Astrocyte of the hippocampus (primary cell): ENCODE results near the gene NFATC1.

Experiments
- DNase-seq: peaks from one replicate; pipeline ENCODE4 v3.0.0; 2011; ENCODE audit warnings: low read depth, low spot score

Gene NFATC1

GRCh38 chr18:79532313-79533007 lies 136.7 kb downstream of the NFATC1 start:
- DNase-seq, result no peak

DNA sequence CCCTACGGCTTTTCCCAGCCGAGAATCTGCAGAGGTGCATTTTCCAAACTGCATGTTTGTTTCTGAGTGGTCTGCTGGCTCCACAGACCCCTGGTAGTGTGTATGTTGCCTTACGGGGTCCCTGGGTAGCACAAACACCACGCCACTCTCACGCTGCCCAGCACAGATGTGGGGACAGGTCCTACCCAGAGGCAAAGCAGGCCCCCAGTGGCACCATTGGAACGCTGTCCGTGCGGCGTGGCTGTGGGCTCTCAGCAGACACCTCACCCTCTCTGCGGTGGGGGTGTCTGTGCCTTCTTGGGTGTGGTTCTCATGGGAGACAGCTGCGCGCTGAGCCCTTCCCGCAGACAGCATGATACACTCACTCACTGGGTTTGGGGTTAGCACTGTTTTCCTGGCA lies 137.4 kb downstream of the NFATC1 start:
- DNase-seq, result no peak

DNA sequence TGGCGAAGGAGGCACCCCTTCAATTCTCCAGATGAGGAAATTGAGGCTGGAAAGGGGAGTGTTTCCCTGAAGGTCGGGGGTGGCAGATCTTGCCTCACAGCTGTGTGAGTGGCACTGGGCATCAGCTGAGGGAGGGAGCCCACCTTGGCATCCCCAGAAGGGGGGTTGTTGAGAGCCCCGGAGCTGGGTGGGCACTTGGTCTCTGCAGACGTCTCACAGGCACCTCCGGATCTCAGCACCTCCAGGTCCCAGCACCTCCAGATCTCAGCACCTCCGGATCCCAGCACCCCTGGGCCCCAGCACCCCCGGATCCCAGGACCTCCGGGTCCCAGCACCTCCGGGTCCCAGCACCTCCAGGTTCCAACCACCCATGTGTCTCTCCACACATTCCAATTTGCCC lies 137.9 kb downstream of the NFATC1 start:
- DNase-seq, result no peak

- no peak for DNase-seq
These were observed 138.6 kb downstream of the NFATC1 start for GRCh38 chr18:79534356-79534755.

DNA sequence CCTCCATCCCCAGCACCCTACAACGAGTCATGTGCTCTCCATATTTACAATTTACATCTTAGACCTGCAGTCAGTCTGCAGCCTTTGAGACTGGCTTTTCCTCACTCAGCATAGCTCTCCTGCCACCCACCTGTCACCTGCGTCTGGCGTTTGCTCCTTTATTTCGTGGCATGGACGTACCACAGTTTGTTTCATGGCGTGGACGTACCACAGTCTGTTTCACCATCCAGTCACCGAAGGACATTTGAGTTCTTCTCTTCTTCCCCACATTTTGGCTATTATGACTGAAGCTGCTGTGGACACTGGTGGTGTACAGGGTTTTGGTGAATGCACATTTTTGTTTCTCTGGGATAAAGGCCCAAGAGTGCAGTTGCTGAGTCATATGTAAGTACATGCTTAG lies 142.0 kb downstream of the NFATC1 start:
- no peak for DNase-seq

DNA sequence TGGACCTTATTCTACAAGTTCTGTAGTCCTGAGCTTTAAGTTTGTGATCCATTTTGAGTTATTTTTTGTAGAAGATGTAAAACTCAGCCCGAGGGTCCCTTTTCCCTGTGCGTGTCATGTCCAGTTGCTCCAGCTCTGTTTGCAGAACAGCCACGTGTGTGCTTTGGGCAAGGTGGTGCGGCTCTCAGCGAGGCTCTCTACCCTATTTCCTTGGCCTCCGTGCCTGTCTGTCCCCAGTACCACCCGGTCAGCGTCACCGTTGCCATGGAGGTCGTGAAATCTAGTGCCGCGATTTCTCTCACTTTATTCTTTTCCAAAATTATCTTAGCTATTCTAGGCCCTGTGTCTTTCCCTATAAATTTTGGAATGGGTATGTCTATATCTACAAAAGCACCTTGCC lies 142.9 kb downstream of the NFATC1 start:
- DNase-seq, result no peak

DNA sequence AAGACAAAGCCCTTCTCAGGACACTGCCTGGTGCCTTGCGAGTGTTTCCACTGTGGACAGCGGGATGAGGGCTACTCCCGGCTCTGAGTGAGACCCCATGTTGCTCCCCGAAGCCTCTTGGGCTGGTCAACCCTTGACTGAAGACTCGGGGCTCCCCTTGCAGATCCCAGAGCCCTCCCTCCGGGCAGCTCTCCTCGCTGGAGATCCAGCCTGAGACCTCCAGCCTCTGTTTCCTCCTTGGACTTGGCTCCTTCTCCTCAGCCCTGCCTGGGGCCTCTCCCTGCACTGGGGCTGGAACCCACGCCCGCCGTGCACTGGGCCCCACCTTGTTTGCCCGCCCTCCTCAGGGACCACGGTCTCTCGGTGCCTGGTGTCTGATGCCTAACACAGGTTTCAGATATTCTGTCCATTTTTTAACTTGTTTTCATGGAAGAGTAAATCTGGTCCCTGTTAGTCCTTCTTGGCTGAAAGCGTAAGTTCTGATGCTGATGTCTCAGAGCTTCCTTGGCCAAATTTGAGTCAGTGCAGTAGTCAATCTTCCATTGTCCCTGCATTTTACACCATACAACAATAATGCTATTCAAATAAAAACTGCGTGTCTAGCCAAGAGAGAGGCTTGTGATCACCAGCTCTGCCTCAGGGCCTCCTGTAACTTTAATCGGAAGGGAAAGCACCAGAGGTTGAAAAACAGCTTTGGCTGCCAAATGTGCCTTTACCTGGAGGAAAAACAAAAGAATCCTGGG lies 144.6 kb downstream of the NFATC1 start:
- DNase-seq, result no peak

DNA sequence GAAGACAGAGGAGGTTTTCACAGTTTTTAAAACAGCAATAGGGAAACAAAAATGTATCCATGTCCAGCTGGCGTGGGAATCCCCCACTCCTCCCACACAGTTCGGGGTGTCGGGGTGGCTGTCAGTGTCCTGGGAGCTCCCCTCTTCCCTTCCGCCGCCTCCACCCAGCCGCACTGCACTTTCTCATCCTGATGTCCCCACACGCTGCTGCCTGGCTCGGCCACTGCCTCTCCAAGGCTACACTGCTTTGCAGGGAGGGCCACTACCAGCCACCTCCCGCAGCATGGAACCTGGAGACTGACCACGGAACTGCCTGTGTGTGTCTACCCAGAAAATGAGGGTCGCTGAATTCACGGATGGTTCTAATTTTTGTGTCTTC lies 145.2 kb downstream of the NFATC1 start:
- no peak for DNase-seq

GRCh38 chr18:79542213-79542612 lies 146.5 kb downstream of the NFATC1 start:
- DNase-seq, result no peak

DNA sequence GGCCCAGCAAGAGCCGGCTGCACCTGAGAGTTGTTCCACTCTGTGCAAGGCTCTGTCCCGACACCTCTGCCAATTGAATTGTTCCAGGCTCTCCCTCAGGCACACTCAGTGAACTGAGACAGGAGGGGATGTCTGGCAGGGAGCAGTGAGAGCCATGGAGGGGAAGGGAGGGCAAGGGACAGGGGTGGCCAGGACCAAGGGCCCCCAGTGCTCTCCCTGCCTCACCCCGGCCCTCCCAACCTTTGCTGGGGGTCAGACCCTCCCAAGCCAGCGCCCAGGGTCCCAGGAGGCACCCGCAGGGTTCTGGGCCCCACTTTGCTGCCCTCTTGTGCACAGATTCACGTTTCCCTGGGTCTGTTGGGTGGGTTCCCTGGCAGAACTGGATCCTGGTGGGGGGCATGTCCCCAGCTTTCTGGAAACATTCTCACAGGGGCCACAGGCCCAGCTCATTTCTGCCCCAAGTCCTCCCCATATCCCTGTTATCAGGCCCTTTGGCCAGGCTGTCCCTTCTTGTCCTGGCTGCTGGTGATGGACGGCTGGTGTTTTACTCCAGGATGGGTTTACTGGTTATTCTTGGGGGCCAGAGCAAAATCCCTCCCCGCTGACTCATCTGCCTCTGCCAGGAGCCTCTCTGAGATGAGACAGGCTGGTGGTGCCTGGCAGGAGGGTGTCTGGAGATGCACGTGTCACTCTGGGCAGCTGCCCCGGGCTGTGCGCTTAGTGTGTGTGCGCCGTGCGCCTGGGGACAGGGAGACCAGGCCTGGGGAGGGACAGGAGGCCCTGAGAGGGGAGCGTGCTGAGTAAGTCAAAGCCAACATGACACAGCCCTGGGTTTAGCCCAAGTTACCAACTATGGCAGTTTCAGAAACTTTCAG lies 147.4 kb downstream of the NFATC1 start:
- DNase-seq, result no peak

DNA sequence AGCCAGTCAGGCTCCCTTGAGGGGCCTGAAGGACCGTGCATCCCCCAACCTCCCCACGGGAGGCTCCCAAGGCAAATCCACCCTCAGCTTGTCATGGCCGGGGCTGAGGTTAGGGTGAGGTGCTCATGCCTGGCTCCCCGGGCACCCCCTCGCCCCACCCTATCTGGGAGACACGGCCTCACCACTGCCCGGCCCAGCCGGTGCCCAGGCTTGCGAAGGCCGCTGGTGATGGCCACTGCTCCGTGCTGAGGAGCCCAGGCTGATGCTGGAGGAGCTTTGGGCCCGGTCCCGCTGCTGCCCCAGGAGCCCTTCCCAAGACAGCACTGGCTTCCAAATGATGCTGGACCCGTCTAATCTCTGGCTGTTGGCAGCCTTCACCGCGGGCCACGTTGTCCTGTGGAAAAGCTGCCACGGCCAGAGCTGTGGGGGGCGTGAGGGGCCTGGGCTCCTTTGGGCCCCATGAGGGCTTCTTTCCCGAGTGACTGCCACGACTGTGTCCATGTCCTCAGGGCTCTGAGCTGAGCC lies 148.2 kb downstream of the NFATC1 start:
- DNase-seq, result no peak

DNA sequence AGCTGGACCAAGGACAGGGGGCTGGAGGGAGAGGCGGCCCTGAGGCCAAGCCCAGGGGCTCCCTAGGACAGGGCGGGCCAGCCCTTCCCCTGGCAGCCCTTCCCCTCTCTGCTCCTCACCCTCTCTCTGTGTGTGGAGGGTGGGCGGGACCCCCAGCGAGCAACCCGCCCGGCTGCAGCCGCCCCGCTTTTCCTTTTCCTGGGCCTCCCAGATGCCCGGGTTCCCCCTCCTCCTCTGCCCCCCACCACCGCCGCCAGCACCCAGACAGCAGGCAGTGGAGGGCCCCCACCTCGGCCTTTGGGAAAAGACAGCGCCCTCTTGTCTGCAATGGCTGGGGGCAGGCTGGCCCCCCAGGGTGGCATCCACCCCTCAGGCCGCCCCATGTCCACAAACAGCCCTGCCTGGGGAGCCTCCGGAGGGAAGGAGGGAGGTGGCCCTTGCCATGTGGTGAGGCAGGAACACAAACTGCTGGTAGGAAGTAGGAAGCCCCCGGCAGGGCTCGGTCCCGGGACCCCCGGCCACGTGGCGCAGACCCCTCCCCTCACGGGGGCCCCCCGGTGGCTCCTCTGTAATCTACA lies 148.7 kb downstream of the NFATC1 start:
- DNase-seq, result no peak

DNA sequence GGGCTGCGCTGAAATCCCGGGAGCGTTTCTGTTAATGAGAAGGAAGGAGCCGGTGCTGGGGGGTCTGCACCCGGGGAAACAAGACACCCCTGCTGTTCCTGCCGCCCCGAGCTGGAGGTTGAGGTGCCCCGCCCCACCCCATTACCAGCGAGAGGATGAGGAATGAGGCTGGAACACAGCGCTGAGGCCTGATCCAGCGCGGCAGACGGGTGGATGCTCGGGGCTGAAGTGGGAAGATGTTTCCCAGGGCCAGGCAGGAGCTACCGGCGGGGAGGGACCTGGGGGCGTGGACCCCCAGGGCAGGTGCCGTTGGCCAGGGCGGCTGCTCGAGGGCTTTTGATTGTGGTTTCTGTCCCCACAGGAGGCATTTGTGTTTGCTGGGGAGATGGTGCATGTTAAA lies 149.5 kb downstream of the NFATC1 start:
- no peak for DNase-seq

DNA sequence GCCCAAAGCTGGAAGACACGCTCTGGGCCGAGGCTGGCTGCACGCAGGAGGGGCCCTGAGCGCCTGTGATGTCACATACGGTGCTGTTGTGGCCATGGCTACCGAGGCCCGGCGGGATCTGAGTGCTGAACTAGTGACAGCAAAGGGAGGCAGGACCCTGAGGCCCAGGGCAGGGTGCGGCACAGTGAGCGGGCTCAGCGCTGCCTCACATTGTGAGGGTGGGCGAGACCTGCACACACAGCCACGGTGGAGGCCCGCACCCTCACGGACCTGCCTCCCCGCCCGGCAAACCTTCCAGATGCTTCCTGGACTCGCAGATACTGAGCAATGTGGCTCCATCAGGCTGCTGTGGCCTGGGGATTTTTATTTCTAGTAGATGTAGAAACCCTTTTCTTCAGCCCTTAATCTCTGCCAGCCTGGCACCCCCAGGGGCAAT lies 150.0 kb downstream of the NFATC1 start:
- DNase-seq, result no peak

GRCh38 chr18:79546781-79547272 lies 151.1 kb downstream of the NFATC1 start:
- DNase-seq, result peak; percentile 50

DNA sequence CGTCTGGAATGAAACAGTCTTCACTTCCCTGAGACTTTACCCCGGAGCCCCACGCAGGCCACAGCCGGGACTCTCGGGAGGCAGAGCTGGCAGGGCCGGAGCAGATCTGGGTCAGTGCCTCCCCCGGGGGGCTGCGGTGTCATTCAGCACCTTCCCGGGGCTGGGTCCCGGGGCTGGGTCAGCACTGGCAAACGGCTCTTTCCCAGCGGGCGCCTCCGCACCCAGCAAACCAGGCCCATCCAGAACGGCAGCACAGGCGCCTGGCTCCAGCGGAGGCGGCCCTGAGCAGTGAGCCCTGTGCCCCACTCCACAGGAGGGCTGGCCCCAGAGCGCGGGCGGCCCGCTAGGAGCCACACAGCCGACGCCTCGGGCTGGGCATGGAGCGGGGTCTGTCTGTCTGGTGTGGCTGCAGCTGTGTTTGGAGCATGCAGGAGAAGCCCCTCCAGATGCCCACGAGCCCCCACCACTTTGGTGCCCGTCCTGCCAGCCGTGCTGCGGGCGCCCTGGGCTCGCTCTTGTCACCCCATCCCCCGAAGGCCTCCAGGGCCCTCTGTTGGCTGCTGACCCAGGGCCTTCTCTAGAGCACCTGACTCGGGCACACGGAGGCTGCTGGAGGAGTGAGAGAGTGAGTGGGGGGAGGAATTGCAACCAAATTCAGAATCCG lies 151.8 kb downstream of the NFATC1 start:
- no peak for DNase-seq

DNA sequence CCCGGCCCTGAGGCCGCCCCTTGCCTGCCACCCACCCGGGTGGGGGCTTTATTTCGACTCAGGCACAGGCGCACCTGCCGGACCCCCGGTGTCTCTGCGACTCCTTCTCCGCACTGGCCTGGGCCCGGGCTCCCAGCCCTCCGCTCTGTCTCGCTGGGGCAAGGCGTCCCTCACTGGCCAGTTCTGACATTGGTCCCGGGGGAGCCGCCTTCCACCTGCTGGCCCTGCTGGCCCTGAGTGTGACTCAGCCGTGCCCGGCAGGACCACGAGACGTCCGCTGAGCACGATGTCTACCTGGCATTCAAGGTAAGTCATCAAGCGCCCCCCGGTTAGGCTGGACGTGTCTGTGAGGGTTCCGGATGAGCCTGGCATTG lies 152.3 kb downstream of the NFATC1 start:
- no peak for DNase-seq

- DNase-seq, result no peak
These were observed 152.9 kb downstream of the NFATC1 start for GRCh38 chr18:79548621-79548985.

DNA sequence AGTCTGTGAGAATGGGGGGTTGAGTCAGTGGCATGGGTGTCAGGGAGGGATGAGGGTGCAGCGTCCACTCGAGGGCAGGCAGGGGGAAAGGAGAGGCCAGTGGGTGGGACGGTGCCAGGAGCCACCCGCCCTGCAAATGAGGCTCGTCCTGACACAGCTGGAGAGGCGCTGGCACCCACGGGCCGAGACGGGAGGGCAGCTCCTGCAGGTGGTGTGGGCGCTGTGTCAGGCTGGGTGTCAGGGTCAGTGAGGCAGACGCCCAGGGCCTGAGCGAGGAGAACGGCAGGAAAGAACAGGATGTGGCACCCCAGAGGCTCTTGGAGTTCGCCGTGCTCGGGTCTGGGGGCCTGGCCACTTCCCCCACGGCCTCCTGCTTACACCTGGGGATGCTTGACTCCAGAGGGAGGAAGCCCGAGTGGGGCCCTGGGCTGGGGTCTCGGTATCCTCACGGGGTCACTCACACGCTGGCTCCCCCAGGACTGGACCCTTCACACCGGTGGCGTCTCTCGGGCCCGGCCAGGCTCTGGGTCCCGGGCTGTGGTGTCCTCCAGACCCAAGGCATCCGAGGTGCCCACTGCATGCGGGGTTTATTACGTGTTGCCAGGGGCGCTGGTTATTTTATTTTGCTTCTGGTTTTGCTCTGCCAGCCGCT lies 153.4 kb downstream of the NFATC1 start:
- no peak for DNase-seq

GRCh38 chr18:79549638-79550000 lies 153.9 kb downstream of the NFATC1 start:
- DNase-seq, result no peak

DNA sequence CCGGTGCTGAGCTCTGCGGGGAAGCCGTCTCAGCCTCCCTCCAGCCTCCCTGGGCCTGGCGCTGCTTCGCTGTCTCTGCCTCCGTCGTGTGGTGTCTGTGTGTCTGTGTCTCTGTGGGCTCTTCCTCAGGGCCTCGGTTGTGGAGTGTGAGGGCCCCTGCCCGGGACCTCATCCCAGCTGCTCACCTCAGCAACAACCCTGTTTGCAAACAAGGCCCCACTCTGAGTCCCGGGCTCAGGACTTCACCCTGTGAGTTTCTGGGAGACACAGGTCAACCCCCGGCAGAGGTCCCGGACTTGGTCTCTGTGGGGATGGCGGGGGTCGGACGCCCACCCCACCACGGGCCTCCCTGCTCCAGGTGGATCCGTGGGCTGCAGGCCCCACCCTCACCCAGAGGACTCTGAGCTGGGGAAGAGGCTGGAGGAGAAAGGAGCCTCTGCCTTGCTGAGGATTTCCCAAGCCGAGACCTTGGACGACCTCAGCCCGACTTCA lies 156.5 kb downstream of the NFATC1 start:
- no peak for DNase-seq
